HG02571 (cell line): ENCODE data around the gene DIAPH2.
A peak's percentile ranks its signal among the peaks of the same experiment; 100 is the strongest.

Experiments used
- ATAC-seq: cut with Tn5 transposase; IDR thresholded peaks from one replicate; pipeline ENCODE4 v1.9.1; 2021; ENCODE audit warnings: mild to moderate bottlenecking, moderate library complexity; ENCODE audit not compliant: unreplicated experiment

DIAPH2 gene

GRCh38 chrX:97268182-97268680 is 583.6 kb downstream of the DIAPH2 start:
- no peak for ATAC-seq

- no peak for ATAC-seq
These were observed 599.9 kb downstream of the DIAPH2 start for GRCh38 chrX:97284531-97284930.

- ATAC-seq = no peak
These were observed 605.6 kb downstream of the DIAPH2 start for GRCh38 chrX:97290199-97290598.

GRCh38 chrX:97294041-97294440 is 609.4 kb downstream of the DIAPH2 start:
- no peak for ATAC-seq

- ATAC-seq = no peak
These were observed 611.3 kb downstream of the DIAPH2 start for GRCh38 chrX:97295954-97296353.

GRCh38 chrX:97306771-97307470 is 622.3 kb downstream of the DIAPH2 start:
- ATAC-seq = no peak

- ATAC-seq = no peak
These were observed 623.5 kb downstream of the DIAPH2 start for GRCh38 chrX:97308171-97308570.

- no peak for ATAC-seq
These were observed 625.0 kb downstream of the DIAPH2 start for GRCh38 chrX:97309487-97310116.

GRCh38 chrX:97310373-97310772 is 625.7 kb downstream of the DIAPH2 start:
- ATAC-seq = no peak

- no peak for ATAC-seq
These were observed 626.6 kb downstream of the DIAPH2 start for GRCh38 chrX:97311066-97311778.

- ATAC-seq = no peak
These were observed 629.7 kb downstream of the DIAPH2 start for GRCh38 chrX:97314345-97314744.

GRCh38 chrX:97315939-97316338 is 631.3 kb downstream of the DIAPH2 start:
- ATAC-seq = no peak

GRCh38 chrX:97320305-97320704 is 635.7 kb downstream of the DIAPH2 start:
- no peak for ATAC-seq

- ATAC-seq = no peak
These were observed 637.8 kb downstream of the DIAPH2 start for GRCh38 chrX:97322401-97322800.

- peak; percentile 83 for ATAC-seq
These were observed 641.8 kb downstream of the DIAPH2 start for GRCh38 chrX:97326456-97326855.

GRCh38 chrX:97328853-97329390 is 644.3 kb downstream of the DIAPH2 start:
- no peak for ATAC-seq

- peak; percentile 42 for ATAC-seq
These were observed 645.5 kb downstream of the DIAPH2 start for GRCh38 chrX:97330151-97330550.

- ATAC-seq = no peak
These were observed 648.3 kb downstream of the DIAPH2 start for GRCh38 chrX:97332963-97333362.

- no peak for ATAC-seq
These were observed 650.2 kb downstream of the DIAPH2 start for GRCh38 chrX:97334850-97335249.

GRCh38 chrX:97344724-97345123 is 660.1 kb downstream of the DIAPH2 start:
- no peak for ATAC-seq

GRCh38 chrX:97358941-97359340 is 674.3 kb downstream of the DIAPH2 start:
- no peak for ATAC-seq

- ATAC-seq = no peak
These were observed 679.2 kb downstream of the DIAPH2 start for GRCh38 chrX:97363843-97364242.
